ENCODE results near the gene NUP188. TPM values are rescaled to one million over a fixed set of nuclear protein-coding genes. Genes with fewer than 3 reads are reported as not detected.

NUP188 gene
- total RNA-seq, 1 experiment from 2014 or later: 98.9 TPM

- POLR2A ChIA-PET: no interaction called here
- H3K4me3 Mint-ChIP-seq: no peak overlapping the region
- 0 out of 2 replicates have a peak overlapping the region, but pooled peaks have one; percentile 80 for H3K27ac Mint-ChIP-seq
- TF ChIP-seq TP53 (CRISPR knock-in tag; IDR thresholded peaks at IDR 0.05) (no peak), HMGA2 (CRISPR knock-in tag; IDR thresholded peaks at IDR 0.05) (no peak)
- CTCF ChIA-PET: interaction anchor here (1.8 kb wide), 1 partner anchor 12 kb away, joined by 5 read pairs; the partner anchor contains the start of gene SH3GLB2
- no peak for ATAC-seq
- H3K4me1 Mint-ChIP-seq: peaks cover 15% of the 10 kb centered on the region
- peaks cover 19% of the 10 kb centered on the region for H3K36me3 Mint-ChIP-seq
- DNase-seq (ENCODE audit: low spot score): no peak
- no peaks in the 10 kb centered on the region for H3K9me3 Mint-ChIP-seq
- no peaks in the 10 kb centered on the region for H3K27me3 Mint-ChIP-seq (ENCODE audit: low read depth)
Measured at GRCh38 chr9:129040113-129040643, 92.7 kb downstream of the NUP188 start.

- Mint-ChIP-seq H3K4me3 (no peak overlapping the region), H3K27ac (no peak overlapping the region), H3K4me1 (peaks cover 10% of the 10 kb centered on the region), H3K9me3 (no peaks in the 10 kb centered on the region), H3K27me3 (ENCODE audit: low read depth) (no peaks in the 10 kb centered on the region), H3K36me3 (peaks cover 19% of the 10 kb centered on the region)
- TF ChIP-seq ESRRA (CRISPR knock-in tag; IDR thresholded peaks at IDR 0.05; ENCODE audit: borderline replicate concordance): no peak
- no peak for TF ChIP-seq NFYB (CRISPR knock-in tag; conservative IDR thresholded peaks at IDR 0.05; ENCODE audit: low read depth)
- TF ChIP-seq ZBTB43 (CRISPR knock-in tag; IDR thresholded peaks at IDR 0.05): no peak
- TF ChIP-seq JUN (CRISPR knock-in tag; IDR thresholded peaks at IDR 0.05): no peak
- TF ChIP-seq ERG (CRISPR knock-in tag; IDR thresholded peaks at IDR 0.05): no peak
- TF ChIP-seq FOXJ3 (CRISPR knock-in tag; IDR thresholded peaks at IDR 0.05; ENCODE audit: borderline replicate concordance): no peak
- no peak for TF ChIP-seq NR3C1 (CRISPR knock-in tag; conservative IDR thresholded peaks at IDR 0.05; ENCODE audit: low read depth)
- TF ChIP-seq NR1H2 (CRISPR knock-in tag; IDR thresholded peaks at IDR 0.05): no peak
- TF ChIP-seq ZNF396 (CRISPR knock-in tag; IDR thresholded peaks at IDR 0.05; ENCODE audit: borderline replicate concordance): no peak
- no peak for TF ChIP-seq FOXP4 (CRISPR knock-in tag; IDR thresholded peaks at IDR 0.05)
- TF ChIP-seq PRRX2 (CRISPR knock-in tag; IDR thresholded peaks at IDR 0.05): no peak
- no peak for TF ChIP-seq IRF1 (CRISPR knock-in tag; IDR thresholded peaks at IDR 0.05)
- no peak for DNase-seq (ENCODE audit: low spot score)
- ChIA-PET CTCF (no interaction called here), POLR2A (no interaction called here)
- no peak for ATAC-seq
Measured at GRCh38 chr9:129042016-129042415, 94.5 kb downstream of the NUP188 start.

- no peak overlapping the region for H3K27ac Mint-ChIP-seq
- no peaks in the 10 kb centered on the region for H3K9me3 Mint-ChIP-seq
- peaks cover 17% of the 10 kb centered on the region for H3K36me3 Mint-ChIP-seq
- ATAC-seq: no peak
- H3K27me3 Mint-ChIP-seq (ENCODE audit: low read depth): no peaks in the 10 kb centered on the region
- H3K4me1 Mint-ChIP-seq: no peaks in the 10 kb centered on the region
- no peak overlapping the region for H3K4me3 Mint-ChIP-seq
- no peak for DNase-seq (ENCODE audit: low spot score)
- ChIA-PET POLR2A (no interaction called here), CTCF (interaction anchor here (0.5 to 1.0 kb wide), 2 partner anchors 50 to 131 kb away, joined by 3 to 4 read pairs; no protein-coding TSS in a partner anchor)
- TF ChIP-seq TEAD4 (CRISPR knock-in tag; IDR thresholded peaks at IDR 0.05): no peak
- TF ChIP-seq ELF4 (CRISPR knock-in tag; IDR thresholded peaks at IDR 0.05; ENCODE audit: low read depth): no peak
- no peak for TF ChIP-seq NFYB (CRISPR knock-in tag; conservative IDR thresholded peaks at IDR 0.05; ENCODE audit: low read depth)
- TF ChIP-seq ZNF317 (CRISPR knock-in tag; IDR thresholded peaks at IDR 0.05; ENCODE audit: borderline replicate concordance, low read depth): no peak
- TF ChIP-seq AFF4 (CRISPR knock-in tag; IDR thresholded peaks at IDR 0.05; ENCODE audit: borderline replicate concordance): no peak
- no peak for TF ChIP-seq NR3C1 (CRISPR knock-in tag; conservative IDR thresholded peaks at IDR 0.05; ENCODE audit: low read depth)
- TF ChIP-seq SOX15 (CRISPR knock-in tag; IDR thresholded peaks at IDR 0.05): no peak
- TF ChIP-seq ZBTB43 (CRISPR knock-in tag; IDR thresholded peaks at IDR 0.05): no peak
- TF ChIP-seq ZNF512 (CRISPR knock-in tag; IDR thresholded peaks at IDR 0.05; ENCODE audit: borderline replicate concordance): no peak
Measured at GRCh38 chr9:129052592-129052991, 105.1 kb downstream of the NUP188 start.

All from WTC11 (cell line).